ENCODE results near the gene SOX5. TPM values are rescaled to one million over a fixed set of nuclear protein-coding genes. Genes with fewer than 3 reads are reported as not detected.

The SOX5 gene
- 0.94 TPM for total RNA-seq

- H3K27me3 ChIP-seq (ENCODE audit: insufficient read depth, low read length), result peaks cover 28% of the 10 kb centered on the region
- H3K4me1 ChIP-seq (ENCODE audit: insufficient read depth, low read length), result no peaks in the 10 kb centered on the region
- no peak within 1 kb of the TSS for H3K4me3 ChIP-seq (ENCODE audit: low read length)
- H3K9me3 ChIP-seq (ENCODE audit: low read depth, low read length), result no peaks in the 10 kb centered on the region
Measured at GRCh38 chr12:23949348-23950209, at the start of gene SOX5. TSS of gene SOX5 (minus strand) at chr12:23949670. CDS start at chr12:23949601, 69 bp downstream.

GRCh38 chr12:23987046-23987445 is 37.6 kb upstream of the SOX5 start:
- no peaks in the 10 kb centered on the region for H3K27me3 ChIP-seq (ENCODE audit: insufficient read depth, low read length)
- no peaks in the 10 kb centered on the region for H3K4me1 ChIP-seq (ENCODE audit: insufficient read depth, low read length)
- no peaks in the 10 kb centered on the region for H3K9me3 ChIP-seq (ENCODE audit: low read depth, low read length)
- H3K4me3 ChIP-seq (ENCODE audit: low read length), result no peak overlapping the region

GRCh38 chr12:23980826-23981225 is 31.4 kb upstream of the SOX5 start:
- Histone ChIP-seq H3K27me3 (ENCODE audit: insufficient read depth, low read length) (no peaks in the 10 kb centered on the region), H3K9me3 (ENCODE audit: low read depth, low read length) (no peaks in the 10 kb centered on the region), H3K4me1 (ENCODE audit: insufficient read depth, low read length) (no peaks in the 10 kb centered on the region), H3K4me3 (ENCODE audit: low read length) (no peak overlapping the region)

GRCh38 chr12:23964812-23965211 is 15.3 kb upstream of the SOX5 start:
- Histone ChIP-seq H3K27me3 (ENCODE audit: insufficient read depth, low read length) (no peaks in the 10 kb centered on the region), H3K9me3 (ENCODE audit: low read depth, low read length) (no peaks in the 10 kb centered on the region), H3K4me1 (ENCODE audit: insufficient read depth, low read length) (no peaks in the 10 kb centered on the region), H3K4me3 (ENCODE audit: low read length) (no peak overlapping the region)

- Histone ChIP-seq H3K27me3 (ENCODE audit: insufficient read depth, low read length) (no peaks in the 10 kb centered on the region), H3K9me3 (ENCODE audit: low read depth, low read length) (no peaks in the 10 kb centered on the region), H3K4me1 (ENCODE audit: insufficient read depth, low read length) (no peaks in the 10 kb centered on the region), H3K4me3 (ENCODE audit: low read length) (no peak overlapping the region)
Measured at GRCh38 chr12:23959826-23960225, 10.4 kb upstream of the SOX5 start.

GRCh38 chr12:23954332-23954731 is 4.9 kb upstream of the SOX5 start:
- Histone ChIP-seq H3K27me3 (ENCODE audit: insufficient read depth, low read length) (peaks cover 12% of the 10 kb centered on the region), H3K9me3 (ENCODE audit: low read depth, low read length) (no peaks in the 10 kb centered on the region), H3K4me3 (ENCODE audit: low read length) (no peak overlapping the region), H3K4me1 (ENCODE audit: insufficient read depth, low read length) (no peaks in the 10 kb centered on the region)

GRCh38 chr12:23952071-23952470 is 2.6 kb upstream of the SOX5 start:
- H3K9me3 ChIP-seq (ENCODE audit: low read depth, low read length), result no peaks in the 10 kb centered on the region
- H3K4me1 ChIP-seq (ENCODE audit: insufficient read depth, low read length), result no peaks in the 10 kb centered on the region
- H3K27me3 ChIP-seq (ENCODE audit: insufficient read depth, low read length), result peaks cover 28% of the 10 kb centered on the region
- no peak overlapping the region for H3K4me3 ChIP-seq (ENCODE audit: low read length)

GRCh38 chr12:23950775-23951451 is 1.4 kb upstream of the SOX5 start:
- Histone ChIP-seq H3K9me3 (ENCODE audit: low read depth, low read length) (no peaks in the 10 kb centered on the region), H3K4me3 (ENCODE audit: low read length) (no peak overlapping the region), H3K4me1 (ENCODE audit: insufficient read depth, low read length) (no peaks in the 10 kb centered on the region), H3K27me3 (ENCODE audit: insufficient read depth, low read length) (peaks cover 28% of the 10 kb centered on the region)

GRCh38 chr12:23950210-23950774 is 822 bp upstream of the SOX5 start:
- Histone ChIP-seq H3K4me3 (ENCODE audit: low read length) (no peak overlapping the region), H3K27me3 (ENCODE audit: insufficient read depth, low read length) (peaks cover 28% of the 10 kb centered on the region), H3K9me3 (ENCODE audit: low read depth, low read length) (no peaks in the 10 kb centered on the region), H3K4me1 (ENCODE audit: insufficient read depth, low read length) (no peaks in the 10 kb centered on the region)

- no peaks in the 10 kb centered on the region for H3K9me3 ChIP-seq (ENCODE audit: low read depth, low read length)
- no peaks in the 10 kb centered on the region for H3K4me1 ChIP-seq (ENCODE audit: insufficient read depth, low read length)
- peaks cover 28% of the 10 kb centered on the region for H3K27me3 ChIP-seq (ENCODE audit: insufficient read depth, low read length)
- H3K4me3 ChIP-seq (ENCODE audit: low read length), result no peak overlapping the region
Measured at GRCh38 chr12:23948291-23948690, 1.2 kb downstream of the SOX5 start.

- no peaks in the 10 kb centered on the region for H3K9me3 ChIP-seq (ENCODE audit: low read depth, low read length)
- no peak overlapping the region for H3K4me3 ChIP-seq (ENCODE audit: low read length)
- no peaks in the 10 kb centered on the region for H3K4me1 ChIP-seq (ENCODE audit: insufficient read depth, low read length)
- H3K27me3 ChIP-seq (ENCODE audit: insufficient read depth, low read length), result peaks cover 28% of the 10 kb centered on the region
Measured at GRCh38 chr12:23947395-23947794, 2.1 kb downstream of the SOX5 start.

- Histone ChIP-seq H3K9me3 (ENCODE audit: low read depth, low read length) (no peaks in the 10 kb centered on the region), H3K4me1 (ENCODE audit: insufficient read depth, low read length) (no peaks in the 10 kb centered on the region), H3K27me3 (ENCODE audit: insufficient read depth, low read length) (peaks cover 23% of the 10 kb centered on the region), H3K4me3 (ENCODE audit: low read length) (no peak overlapping the region)
Measured at GRCh38 chr12:23945249-23945648, 4.2 kb downstream of the SOX5 start.

- Histone ChIP-seq H3K4me1 (ENCODE audit: insufficient read depth, low read length) (no peaks in the 10 kb centered on the region), H3K9me3 (ENCODE audit: low read depth, low read length) (no peaks in the 10 kb centered on the region), H3K27me3 (ENCODE audit: insufficient read depth, low read length) (peaks cover 14% of the 10 kb centered on the region), H3K4me3 (ENCODE audit: low read length) (no peak overlapping the region)
Measured at GRCh38 chr12:23944067-23944466, 5.4 kb downstream of the SOX5 start.

- Histone ChIP-seq H3K9me3 (ENCODE audit: low read depth, low read length) (no peaks in the 10 kb centered on the region), H3K4me1 (ENCODE audit: insufficient read depth, low read length) (no peaks in the 10 kb centered on the region), H3K4me3 (ENCODE audit: low read length) (no peak overlapping the region), H3K27me3 (ENCODE audit: insufficient read depth, low read length) (peaks cover 2% of the 10 kb centered on the region)
Measured at GRCh38 chr12:23942841-23943240, 6.6 kb downstream of the SOX5 start.

- Histone ChIP-seq H3K27me3 (ENCODE audit: insufficient read depth, low read length) (no peaks in the 10 kb centered on the region), H3K4me1 (ENCODE audit: insufficient read depth, low read length) (no peaks in the 10 kb centered on the region), H3K9me3 (ENCODE audit: low read depth, low read length) (no peaks in the 10 kb centered on the region), H3K4me3 (ENCODE audit: low read length) (no peak overlapping the region)
Measured at GRCh38 chr12:23941780-23942179, 7.7 kb downstream of the SOX5 start.

All from mononuclear cell (primary cell).